OCI-LY7 (cell line): Measurements from ENCODE around the gene AFF3. TPM values are rescaled to one million over a fixed set of nuclear protein-coding genes. Genes with fewer than 3 reads are reported as not detected.

Source experiments
- BruUV-seq: library from RNA; stranded (reverse); fragments of 400-500 nt; replicated peaks from 2 replicates; lab custom pipeline; 2021; lab: Mats Ljungman, UMichigan
- CTCF ChIA-PET: fragments of 300-600 bp; sonication (Branson Sonifier 250); formaldehyde crosslinking; loops from one replicate; lab custom pipeline; 2022; ENCODE audit warnings: antibody characterized with exemption; ENCODE audit not compliant: unreplicated experiment; lab: Charles Lee
- POLR2A ChIA-PET: fragments of 300-600 bp; sonication (Branson Sonifier 250); formaldehyde crosslinking; loops from one replicate; lab custom pipeline; 2022; ENCODE audit warnings: antibody characterized with exemption; lab: Charles Lee
- DNase-seq: peaks from one replicate; pipeline ENCODE4 v3.0.0-alpha.2; 2015; ENCODE audit warnings: low spot score
- H2AFZ ChIP-seq: fragments of 200-600 bp; sonication (generic), shearing (Covaris generic); 2 replicates; pipeline ENCODE4 v1.6.1; 2014; ENCODE audit warnings: mild to moderate bottlenecking, antibody characterized with exemption, low read length, moderate library complexity
- H3K27ac ChIP-seq: fragments of 200-600 bp; sonication (generic); 2 replicates; pipeline ENCODE4 v1.5.1; 2014; ENCODE audit warnings: mixed run types, low read depth, mild to moderate bottlenecking, moderate library complexity, low read length, inconsistent platforms; ENCODE audit not compliant: poor library complexity, severe bottlenecking
- H3K36me3 ChIP-seq: fragments of 200-600 bp; sonication (generic); 2 replicates; pipeline ENCODE4 v1.6.1; 2014; ENCODE audit warnings: mild to moderate bottlenecking, antibody characterized with exemption, low read length, moderate library complexity, mixed read lengths; ENCODE audit not compliant: insufficient read depth
- H3K4me1 ChIP-seq: fragments of 200-600 bp; sonication (generic); 2 replicates; pipeline ENCODE4 v1.5.1; 2014; ENCODE audit warnings: mild to moderate bottlenecking, low read length; ENCODE audit not compliant: insufficient read depth, poor library complexity, severe bottlenecking
- H3K4me2 ChIP-seq: fragments of 200-600 bp; sonication (generic); 2 replicates; pipeline ENCODE4 v1.6.1; 2014; ENCODE audit warnings: mild to moderate bottlenecking, low read length
- H3K4me3 ChIP-seq: fragments of 200-600 bp; sonication (generic); 2 replicates; pipeline ENCODE4 v1.5.1; 2014; ENCODE audit warnings: mild to moderate bottlenecking, low read depth, low read length; ENCODE audit not compliant: poor library complexity, severe bottlenecking
- H3K79me2 ChIP-seq: fragments of 200-600 bp; sonication (generic); 2 replicates; pipeline ENCODE4 v1.6.1; 2016; ENCODE audit warnings: low read depth, mild to moderate bottlenecking, low read length, moderate library complexity, mixed read lengths; ENCODE audit not compliant: insufficient read depth
- H3K9me2 ChIP-seq: fragments of 200-600 bp; sonication (generic); 2 replicates; pipeline ENCODE4 v1.6.1; 2016; ENCODE audit warnings: mild to moderate bottlenecking, low read length, mixed read lengths; ENCODE audit not compliant: insufficient read depth
- H3K9me3 ChIP-seq: fragments of 200-600 bp; sonication (generic); 2 replicates; pipeline ENCODE4 v1.6.1; 2014; ENCODE audit warnings: mild to moderate bottlenecking, mixed run types, low read length, mixed read lengths
- H4K20me1 ChIP-seq: fragments of 200-600 bp; sonication (generic); 2 replicates; pipeline ENCODE4 v1.6.1; 2014; ENCODE audit warnings: mild to moderate bottlenecking, antibody characterized with exemption, low read length, moderate library complexity, mixed read lengths; ENCODE audit not compliant: insufficient read depth
- CTCF ChIP-seq: fragments of 200-600 bp; sonication (generic); conservative IDR thresholded peaks from 2 replicates; pipeline ENCODE4 v1.5.1; 2014; ENCODE audit warnings: mild to moderate bottlenecking, antibody characterized with exemption, low read length, moderate library complexity, mixed read lengths
- EZH2phosphoT487 ChIP-seq: fragments of 200-600 bp; sonication (generic); IDR thresholded peaks from 2 replicates; pipeline ENCODE4 v1.6.1; 2018; ENCODE audit warnings: low read depth, borderline replicate concordance, mild to moderate bottlenecking, mixed run types, antibody characterized with exemption, low read length, moderate library complexity, mixed read lengths
- intact Hi-C: fragments of 100-400 bp; cut with micrococcal nuclease; formaldehyde crosslinking; loops from one replicate; pipeline ENCODE4 v1.10.0; 2022; ENCODE audit not compliant: unreplicated experiment
- total RNA-seq, 2 experiments: library from RNA; depleted of rRNA in 1 of 2; stranded (reverse); fragments of >200 nt in 1 of 2; shearing (Covaris generic) in 1 of 2; gene quantifications; 2 replicates each; pipeline ENCODE4 v1.2.3, GENCODE V29; 2014 to 2022

AFF3 gene
- total RNA-seq, 2 experiments from 2014 or later: 131 to 133 TPM

GRCh38 chr2:99678625-99679024 lies 463.8 kb downstream of the AFF3 start:
- no peak overlapping the region for H3K27ac ChIP-seq
- no peaks in the 10 kb centered on the region for H4K20me1 ChIP-seq
- H3K9me2 ChIP-seq: no peaks in the 10 kb centered on the region
- no peak for DNase-seq
- intact Hi-C loops: no loop called here
- no peaks in the 10 kb centered on the region for H3K9me3 ChIP-seq
- peaks cover 14% of the 10 kb centered on the region for H3K36me3 ChIP-seq
- no TSS peak for BruUV-seq
- no peaks in the 10 kb centered on the region for H3K79me2 ChIP-seq
- ChIA-PET POLR2A (interaction anchor here (0.6 kb wide), 1 partner anchor 166 kb away, joined by 3 read pairs; no protein-coding TSS in a partner anchor), CTCF (no interaction called here)
- TF ChIP-seq EZH2phosphoT487 (no peak), CTCF (no peak)
- H2AFZ ChIP-seq: no peak overlapping the region
- peaks cover 10% of the 10 kb centered on the region for H3K4me1 ChIP-seq
- H3K4me2 ChIP-seq: no peak overlapping the region
- no peak overlapping the region for H3K4me3 ChIP-seq

GRCh38 chr2:99677814-99678213 lies 464.6 kb downstream of the AFF3 start:
- no peaks in the 10 kb centered on the region for H3K9me2 ChIP-seq
- H4K20me1 ChIP-seq: no peaks in the 10 kb centered on the region
- TF ChIP-seq EZH2phosphoT487 (no peak), CTCF (no peak)
- no peak overlapping the region for H2AFZ ChIP-seq
- BruUV-seq: no TSS peak
- H3K9me3 ChIP-seq: no peaks in the 10 kb centered on the region
- H3K4me2 ChIP-seq: no peak overlapping the region
- peaks cover 14% of the 10 kb centered on the region for H3K36me3 ChIP-seq
- intact Hi-C loops: no loop called here
- peaks cover 18% of the 10 kb centered on the region for H3K4me1 ChIP-seq
- H3K27ac ChIP-seq: no peak overlapping the region
- POLR2A ChIA-PET: interaction anchor here (0.6 kb wide), 1 partner anchor 167 kb away, joined by 3 read pairs; no protein-coding TSS in a partner anchor
- CTCF ChIA-PET: no interaction called here
- H3K4me3 ChIP-seq: no peak overlapping the region
- no peaks in the 10 kb centered on the region for H3K79me2 ChIP-seq
- DNase-seq: no peak

- BruUV-seq: no TSS peak
- CTCF ChIA-PET: no interaction called here
Observed at GRCh38 chr2:99675130-99675661, 467.2 kb downstream of the AFF3 start.

More at GRCh38 chr2:99675130-99675661, 467.2 kb downstream of the AFF3 start:
- H3K4me1 ChIP-seq: peaks cover 40% of the 10 kb centered on the region
- POLR2A ChIA-PET: interaction anchor here (0.6 kb wide), 1 partner anchor 491 kb away, joined by 3 read pairs; no protein-coding TSS in a partner anchor
- H3K4me3 ChIP-seq: no peak overlapping the region
- no peaks in the 10 kb centered on the region for H4K20me1 ChIP-seq
- DNase-seq: no peak
- TF ChIP-seq CTCF: no peak
- no peak for TF ChIP-seq EZH2phosphoT487
- intact Hi-C loops: no loop called here
- peaks cover 25% of the 10 kb centered on the region for H3K36me3 ChIP-seq
- no peak overlapping the region for H2AFZ ChIP-seq
- no peaks in the 10 kb centered on the region for H3K9me2 ChIP-seq
- H3K79me2 ChIP-seq: no peaks in the 10 kb centered on the region
- no peaks in the 10 kb centered on the region for H3K9me3 ChIP-seq
- H3K4me2 ChIP-seq: no peak overlapping the region
- H3K27ac ChIP-seq: no peak overlapping the region
